ENCODE measurements around the gene MED8.

The MED8 gene, protein sequence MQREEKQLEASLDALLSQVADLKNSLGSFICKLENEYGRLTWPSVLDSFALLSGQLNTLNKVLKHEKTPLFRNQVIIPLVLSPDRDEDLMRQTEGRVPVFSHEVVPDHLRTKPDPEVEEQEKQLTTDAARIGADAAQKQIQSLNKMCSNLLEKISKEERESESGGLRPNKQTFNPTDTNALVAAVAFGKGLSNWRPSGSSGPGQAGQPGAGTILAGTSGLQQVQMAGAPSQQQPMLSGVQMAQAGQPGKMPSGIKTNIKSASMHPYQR

DNA sequence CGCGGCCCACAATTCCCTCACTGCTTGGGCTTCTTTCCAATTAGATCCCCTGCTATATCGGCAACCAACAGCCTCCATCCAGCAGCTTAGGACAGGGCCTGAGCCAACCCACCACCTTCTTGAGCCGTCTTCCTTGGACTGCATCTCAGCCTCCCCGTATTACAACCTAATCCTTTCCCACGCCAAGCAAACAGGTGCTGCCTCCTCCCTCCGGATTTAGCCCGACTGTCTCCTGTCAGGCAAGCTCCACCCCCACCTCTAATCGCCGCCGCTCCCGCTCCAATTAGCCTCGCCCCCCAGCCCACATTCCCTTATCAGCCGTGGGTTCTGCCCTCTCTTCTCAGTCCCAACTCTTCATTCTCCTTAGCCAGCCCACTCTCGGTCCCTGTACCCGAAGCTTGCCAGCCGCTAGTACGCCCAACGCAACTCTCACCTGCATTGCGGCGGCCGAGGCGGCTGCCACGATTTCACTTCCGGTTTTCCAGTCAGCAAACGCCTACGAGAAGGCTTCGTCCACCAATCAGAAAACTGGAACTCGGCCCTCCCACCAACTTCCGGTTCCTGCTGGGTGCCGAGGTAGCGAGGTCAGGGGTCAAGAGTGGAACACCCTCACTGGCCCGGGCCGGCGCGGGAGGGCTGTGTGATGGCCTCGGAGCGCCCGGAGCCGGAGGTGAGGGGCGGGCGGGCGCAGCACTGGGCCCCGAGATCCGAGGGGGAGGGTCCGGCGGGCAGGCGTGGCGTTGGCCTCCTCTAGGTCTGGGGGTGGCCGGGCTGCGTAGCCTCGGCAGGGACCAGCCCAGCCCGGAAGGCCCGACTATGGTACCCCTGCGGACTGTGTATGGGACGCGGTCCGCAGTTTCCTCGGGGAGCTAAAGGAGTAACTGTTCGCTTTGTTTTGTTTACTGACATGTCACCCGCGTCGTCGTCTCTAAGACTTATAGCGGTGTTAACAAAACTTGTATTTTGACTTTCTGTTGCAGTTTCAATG, at the start of gene MED8, which contains the start of gene SZT2:
TSS of gene MED8 (minus strand) at position 475 of the 988 bp plus-strand sequence. CDS start at position 439, 36 bp downstream.
TSS of gene SZT2 (plus strand) at position 574 of the 988 bp plus-strand sequence. CDS start at position 644, 70 bp downstream.
- peak; percentile 93 for DNase-seq (ENCODE audit: low read depth)
- H3K4me3 ChIP-seq (ENCODE audit: control insufficient read depth, low read depth, low read length): peak within 1 kb of the TSS; percentile 99
- TF ChIP-seq, protein P1, sequence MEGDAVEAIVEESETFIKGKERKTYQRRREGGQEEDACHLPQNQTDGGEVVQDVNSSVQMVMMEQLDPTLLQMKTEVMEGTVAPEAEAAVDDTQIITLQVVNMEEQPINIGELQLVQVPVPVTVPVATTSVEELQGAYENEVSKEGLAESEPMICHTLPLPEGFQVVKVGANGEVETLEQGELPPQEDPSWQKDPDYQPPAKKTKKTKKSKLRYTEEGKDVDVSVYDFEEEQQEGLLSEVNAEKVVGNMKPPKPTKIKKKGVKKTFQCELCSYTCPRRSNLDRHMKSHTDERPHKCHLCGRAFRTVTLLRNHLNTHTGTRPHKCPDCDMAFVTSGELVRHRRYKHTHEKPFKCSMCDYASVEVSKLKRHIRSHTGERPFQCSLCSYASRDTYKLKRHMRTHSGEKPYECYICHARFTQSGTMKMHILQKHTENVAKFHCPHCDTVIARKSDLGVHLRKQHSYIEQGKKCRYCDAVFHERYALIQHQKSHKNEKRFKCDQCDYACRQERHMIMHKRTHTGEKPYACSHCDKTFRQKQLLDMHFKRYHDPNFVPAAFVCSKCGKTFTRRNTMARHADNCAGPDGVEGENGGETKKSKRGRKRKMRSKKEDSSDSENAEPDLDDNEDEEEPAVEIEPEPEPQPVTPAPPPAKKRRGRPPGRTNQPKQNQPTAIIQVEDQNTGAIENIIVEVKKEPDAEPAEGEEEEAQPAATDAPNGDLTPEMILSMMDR (conservative IDR thresholded peaks at IDR 0.05; ENCODE audit: control insufficient read depth, insufficient read depth, low read depth, low read length): no peak

GRCh38 chr1:43438953-43439581, 49.5 kb upstream of the MED8 start:
- DNase-seq (ENCODE audit: low read depth): no peak
- no peak overlapping the region for H3K4me3 ChIP-seq (ENCODE audit: control insufficient read depth, low read depth, low read length)
- TF ChIP-seq, protein P1 (conservative IDR thresholded peaks at IDR 0.05; ENCODE audit: control insufficient read depth, insufficient read depth, low read depth, low read length): no peak

- TF ChIP-seq, protein P1 (conservative IDR thresholded peaks at IDR 0.05; ENCODE audit: control insufficient read depth, insufficient read depth, low read depth, low read length): no peak
- H3K4me3 ChIP-seq (ENCODE audit: control insufficient read depth, low read depth, low read length): no peak overlapping the region
- DNase-seq (ENCODE audit: low read depth): no peak
These were observed 49.0 kb upstream of the MED8 start for GRCh38 chr1:43438576-43438952.

GRCh38 chr1:43438006-43438405, 48.4 kb upstream of the MED8 start:
- H3K4me3 ChIP-seq (ENCODE audit: control insufficient read depth, low read depth, low read length): no peak overlapping the region
- TF ChIP-seq, protein P1 (conservative IDR thresholded peaks at IDR 0.05; ENCODE audit: control insufficient read depth, insufficient read depth, low read depth, low read length): no peak
- DNase-seq (ENCODE audit: low read depth): no peak

GRCh38 chr1:43437031-43437973, 47.7 kb upstream of the MED8 start:
- TF ChIP-seq, protein P1 (conservative IDR thresholded peaks at IDR 0.05; ENCODE audit: control insufficient read depth, insufficient read depth, low read depth, low read length): no peak
- DNase-seq (ENCODE audit: low read depth): no peak
- no peak overlapping the region for H3K4me3 ChIP-seq (ENCODE audit: control insufficient read depth, low read depth, low read length)

Measured in fibroblast of mammary gland (primary cell).